MM.1S (cell line): ENCODE measurements around the gene POLN.

ENCODE experiments used
- CTCF ChIP-seq: fragments of 300-600 bp; sonication (generic); IDR thresholded peaks from 2 replicates; pipeline ENCODE4 v1.5.1; 2016; ENCODE audit warnings: antibody characterized with exemption, low read length, mixed read lengths
- EZH2 ChIP-seq: fragments of 300-600 bp; sonication (generic); optimal IDR thresholded peaks from 2 replicates; pipeline ENCODE3; 2017; ENCODE audit warnings: low read depth, mild to moderate bottlenecking, antibody characterized with exemption, low read length, mixed read lengths

- TF ChIP-seq EZH2: no peak
- TF ChIP-seq CTCF: no peak
Measured at GRCh38 chr4:2036327-2036726, 205.6 kb downstream of the POLN start.
